RWPE2 (cell line): ENCODE measurements around the gene SPAG6.
A peak's percentile ranks its signal among the peaks of the same experiment; 100 is the strongest.

Source experiments
- ATAC-seq: fragments of 200-7000 bp; cut with Tn5 transposase; 3 replicates; pipeline ENCODE4 v1.9.1; 2021; ENCODE audit warnings: low read depth
- DNase-seq: peaks from one replicate; pipeline ENCODE4 v3.0.0-alpha.2; 2020; ENCODE audit warnings: low spot score
- H3K27ac ChIP-seq: fragments of 450-650 bp; 2 replicates; pipeline ENCODE4 v1.5.1; 2017; ENCODE audit warnings: mild to moderate bottlenecking; ENCODE audit not compliant: poor library complexity, severe bottlenecking
- H3K27me3 ChIP-seq: fragments of 250-450 bp; sonication (Bioruptor Pico); 2 replicates; pipeline ENCODE4 v1.5.1; 2021; ENCODE audit warnings: mild to moderate bottlenecking, moderate library complexity; ENCODE audit not compliant: insufficient read depth, poor library complexity, severe bottlenecking
- H3K36me3 ChIP-seq: fragments of 250-450 bp; sonication (Bioruptor Pico); 2 replicates; pipeline ENCODE4 v1.5.1; 2020; ENCODE audit warnings: low read depth, mild to moderate bottlenecking, moderate library complexity
- H3K4me1 ChIP-seq: fragments of 250-450 bp; sonication (Bioruptor Pico); 2 replicates; pipeline ENCODE4 v1.5.1; 2021; ENCODE audit warnings: mild to moderate bottlenecking, moderate library complexity; ENCODE audit not compliant: insufficient read depth, poor library complexity, severe bottlenecking
- H3K4me3 ChIP-seq: fragments of 250-450 bp; sonication (Bioruptor Pico); 2 replicates; pipeline ENCODE4 v1.5.1; 2021; ENCODE audit warnings: mild to moderate bottlenecking, moderate library complexity; ENCODE audit not compliant: severe bottlenecking
- H3K9me3 ChIP-seq: fragments of 250-450 bp; sonication (Bioruptor Pico); 2 replicates; pipeline ENCODE4 v1.5.1; 2021; ENCODE audit warnings: mild to moderate bottlenecking, moderate library complexity; ENCODE audit not compliant: severe bottlenecking
- TF ChIP-seq, protein P1 (sequence below): fragments of 450-650 bp; IDR thresholded peaks from one replicate; pipeline ENCODE4 v1.5.1; 2017; ENCODE audit warnings: mild to moderate bottlenecking, moderate library complexity; ENCODE audit not compliant: poor library complexity, severe bottlenecking

The SPAG6 gene

GRCh38 chr10:22321924-22322640 lies 23.2 kb upstream of the SPAG6 start:
- no peak for ATAC-seq
- TF ChIP-seq, protein P1, sequence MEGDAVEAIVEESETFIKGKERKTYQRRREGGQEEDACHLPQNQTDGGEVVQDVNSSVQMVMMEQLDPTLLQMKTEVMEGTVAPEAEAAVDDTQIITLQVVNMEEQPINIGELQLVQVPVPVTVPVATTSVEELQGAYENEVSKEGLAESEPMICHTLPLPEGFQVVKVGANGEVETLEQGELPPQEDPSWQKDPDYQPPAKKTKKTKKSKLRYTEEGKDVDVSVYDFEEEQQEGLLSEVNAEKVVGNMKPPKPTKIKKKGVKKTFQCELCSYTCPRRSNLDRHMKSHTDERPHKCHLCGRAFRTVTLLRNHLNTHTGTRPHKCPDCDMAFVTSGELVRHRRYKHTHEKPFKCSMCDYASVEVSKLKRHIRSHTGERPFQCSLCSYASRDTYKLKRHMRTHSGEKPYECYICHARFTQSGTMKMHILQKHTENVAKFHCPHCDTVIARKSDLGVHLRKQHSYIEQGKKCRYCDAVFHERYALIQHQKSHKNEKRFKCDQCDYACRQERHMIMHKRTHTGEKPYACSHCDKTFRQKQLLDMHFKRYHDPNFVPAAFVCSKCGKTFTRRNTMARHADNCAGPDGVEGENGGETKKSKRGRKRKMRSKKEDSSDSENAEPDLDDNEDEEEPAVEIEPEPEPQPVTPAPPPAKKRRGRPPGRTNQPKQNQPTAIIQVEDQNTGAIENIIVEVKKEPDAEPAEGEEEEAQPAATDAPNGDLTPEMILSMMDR, result no peak
- no peaks in the 10 kb centered on the region for H3K9me3 ChIP-seq
- H3K27ac ChIP-seq, result no peak overlapping the region
- peaks cover 9% of the 10 kb centered on the region for H3K36me3 ChIP-seq
- peak overlapping the region; percentile 93 for H3K4me3 ChIP-seq
- peaks cover 23% of the 10 kb centered on the region for H3K4me1 ChIP-seq
- DNase-seq, result no peak
- peaks cover 33% of the 10 kb centered on the region for H3K27me3 ChIP-seq

- DNase-seq (no peak), ATAC-seq (no peak)
- H3K27me3 ChIP-seq, result peaks cover 33% of the 10 kb centered on the region
- H3K36me3 ChIP-seq, result peaks cover 15% of the 10 kb centered on the region
- peaks cover 17% of the 10 kb centered on the region for H3K4me1 ChIP-seq
- H3K9me3 ChIP-seq, result no peaks in the 10 kb centered on the region
- H3K4me3 ChIP-seq, result peak overlapping the region; percentile 93
- no peak overlapping the region for H3K27ac ChIP-seq
- TF ChIP-seq, protein P1, result no peak
Observed at GRCh38 chr10:22322641-22323160, 22.6 kb upstream of the SPAG6 start.

DNA sequence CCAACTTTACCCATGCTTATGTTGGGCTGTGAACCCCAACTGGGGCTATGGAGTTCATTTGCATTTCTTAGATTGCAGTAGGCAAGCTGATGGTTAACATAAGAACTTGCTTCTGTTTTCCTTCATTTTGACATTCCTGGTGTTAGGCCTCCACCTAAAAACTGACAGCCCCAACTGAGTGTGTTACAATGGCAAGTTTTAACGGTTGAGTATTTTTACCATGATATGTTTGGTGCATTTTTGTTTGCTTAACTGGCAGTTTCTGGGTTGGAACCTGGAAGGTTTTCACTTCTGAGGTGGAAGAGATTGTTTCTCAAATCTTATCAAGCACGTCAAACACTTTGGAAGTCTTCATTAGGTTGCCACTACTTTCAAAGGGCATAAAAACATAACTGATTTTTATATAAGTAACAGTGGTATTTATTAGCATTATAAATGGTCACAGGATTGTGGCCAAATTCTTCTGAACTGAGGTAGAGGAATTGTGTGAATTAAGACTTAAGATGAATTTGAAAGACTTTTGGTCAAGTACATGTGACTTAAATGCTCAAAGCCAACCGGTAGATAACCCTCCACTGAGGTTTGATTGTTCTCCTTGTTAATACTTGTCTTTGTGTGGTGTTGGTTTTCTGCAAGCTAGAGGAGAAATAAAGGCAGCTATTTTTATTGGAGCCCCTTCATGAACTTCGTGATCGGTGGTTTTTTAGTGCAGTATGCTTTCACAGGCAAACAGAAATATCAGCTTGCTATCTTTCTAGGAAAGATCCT lies 21.6 kb upstream of the SPAG6 start:
- DNase-seq, result no peak
- H3K4me1 ChIP-seq, result peaks cover 12% of the 10 kb centered on the region
- no peaks in the 10 kb centered on the region for H3K9me3 ChIP-seq
- TF ChIP-seq, protein P1, result no peak
- no peak overlapping the region for H3K4me3 ChIP-seq
- peaks cover 33% of the 10 kb centered on the region for H3K27me3 ChIP-seq
- ATAC-seq, result no peak
- H3K27ac ChIP-seq, result no peak overlapping the region
- peaks cover 26% of the 10 kb centered on the region for H3K36me3 ChIP-seq

DNA sequence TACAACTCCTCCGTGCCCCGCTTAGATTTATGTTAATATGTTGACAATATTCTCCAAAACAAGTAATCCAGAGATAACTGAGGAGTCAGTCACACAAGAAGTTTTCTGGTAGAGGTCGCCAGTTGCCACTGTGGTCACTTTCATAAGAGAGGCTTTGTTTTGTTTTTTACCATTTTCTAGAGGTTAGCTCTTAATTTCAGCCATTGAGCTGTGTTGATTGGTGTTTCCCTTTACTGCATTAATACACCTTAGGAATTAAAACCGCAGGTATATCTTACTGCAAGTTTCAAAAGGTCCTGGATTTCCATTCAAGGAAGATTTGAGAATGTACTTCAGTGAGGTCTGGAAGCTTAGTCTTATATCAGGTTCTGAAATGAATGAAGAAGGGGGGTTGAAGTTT lies 20.9 kb upstream of the SPAG6 start:
- Histone ChIP-seq H3K27ac (no peak overlapping the region), H3K4me3 (no peak overlapping the region), H3K4me1 (peaks cover 12% of the 10 kb centered on the region), H3K9me3 (no peaks in the 10 kb centered on the region), H3K36me3 (peaks cover 33% of the 10 kb centered on the region), H3K27me3 (peaks cover 33% of the 10 kb centered on the region)
- no peak for DNase-seq
- TF ChIP-seq, protein P1, result no peak
- no peak for ATAC-seq
